Panc1 (cell line): Measurements from ENCODE around the gene SH3BGRL2. TPM values are rescaled to one million over a fixed set of nuclear protein-coding genes. Genes with fewer than 3 reads are reported as not detected.

Source experiments
- ATAC-seq: fragments of 200-7000 bp; cut with Tn5 transposase; 2 replicates; pipeline ENCODE4 v1.9.1; 2020; ENCODE audit warnings: mild to moderate bottlenecking, moderate library complexity
- BruUV-seq: library from RNA; stranded (reverse); fragments of 400-500 nt; replicated peaks from 2 replicates; lab custom pipeline; 2021; lab: Mats Ljungman, UMichigan
- CTCF ChIA-PET: fragments of 300-600 bp; sonication (Branson Sonifier 250); formaldehyde crosslinking; loops from one replicate; lab custom pipeline; 2022; ENCODE audit warnings: antibody characterized with exemption; lab: Charles Lee
- POLR2A ChIA-PET: fragments of 300-600 bp; sonication (Branson Sonifier 250); formaldehyde crosslinking; loops from one replicate; lab custom pipeline; 2022; ENCODE audit warnings: antibody characterized with exemption; lab: Charles Lee
- DNase-seq: peaks from one replicate; pipeline ENCODE4 v3.0.0-alpha.2; 2010; ENCODE audit warnings: low read depth, low spot score
- H3K27ac ChIP-seq: 2 replicates; pipeline ENCODE4 v1.5.1; 2011; ENCODE audit warnings: mild to moderate bottlenecking, low read length, inconsistent platforms
- H3K27me3 ChIP-seq: fragments of 200-500 bp; sonication (Bioruptor generic); 2 replicates; pipeline ENCODE4 v1.6.0; 2014; ENCODE audit warnings: low read length, inconsistent platforms; ENCODE audit not compliant: control insufficient read depth, insufficient read depth
- H3K36me3 ChIP-seq: fragments of 200-500 bp; sonication (Bioruptor generic); 2 replicates; pipeline ENCODE4 v1.5.1; 2014; ENCODE audit warnings: inconsistent platforms, mild to moderate bottlenecking, low read length, moderate library complexity; ENCODE audit not compliant: control insufficient read depth, insufficient read depth
- H3K4me1 ChIP-seq: 2 replicates; pipeline ENCODE4 v1.5.1; 2011; ENCODE audit warnings: inconsistent platforms, mild to moderate bottlenecking, low read length, moderate library complexity; ENCODE audit not compliant: control insufficient read depth, insufficient read depth
- H3K4me3 ChIP-seq, 2 experiments: 2 replicates each; pipeline ENCODE4 v1.5.1; 2011 to 2012; ENCODE audit warnings: low read depth in 2 of 2, low read length in 2 of 2, mild to moderate bottlenecking in 2 of 2, inconsistent platforms in 1 of 2, moderate library complexity in 1 of 2
- H3K9me3 ChIP-seq: fragments of 200-500 bp; sonication (Bioruptor generic); 2 replicates; pipeline ENCODE4 v1.5.1; 2014; ENCODE audit warnings: low read depth, mild to moderate bottlenecking, inconsistent platforms, low read length, moderate library complexity; ENCODE audit not compliant: control insufficient read depth, insufficient read depth
- CTCF ChIP-seq: fragments of 450-650 bp; IDR thresholded peaks from 2 replicates; pipeline ENCODE4 v1.5.1; 2017; ENCODE audit warnings: mild to moderate bottlenecking
- POLR2AphosphoS5 ChIP-seq: IDR thresholded peaks from 2 replicates; pipeline ENCODE4 v1.6.1; 2012; ENCODE audit warnings: mild to moderate bottlenecking, low read depth, low read length, moderate library complexity
- REST ChIP-seq, 2 experiments: IDR thresholded peaks; 2 replicates each; pipeline ENCODE4 v1.6.1; 2011 to 2012; ENCODE audit warnings: low read depth in 2 of 2, control low read depth in 1 of 2, low read length in 1 of 2, mild to moderate bottlenecking in 1 of 2, moderate library complexity in 1 of 2; ENCODE audit not compliant: insufficient read depth in 1 of 2
- SIN3A ChIP-seq: IDR thresholded peaks from 2 replicates; pipeline ENCODE4 v1.6.1; 2012; ENCODE audit warnings: low read depth, mild to moderate bottlenecking, low read length, moderate library complexity, borderline replicate concordance; ENCODE audit not compliant: insufficient read depth
- TCF7L2 ChIP-seq: IDR thresholded peaks from 2 replicates; pipeline ENCODE4 v1.6.1; 2011; ENCODE audit warnings: mild to moderate bottlenecking, low read depth, low read length, inconsistent platforms
- in situ Hi-C: cut with HindIII; loops from 2 replicates; pipeline ENCODE4 v1.10.0; 2016; ENCODE audit warnings: low sequenced_read_pairs, low pct_unique_long_range_greater_than_20kb
- intact Hi-C: fragments of 100-400 bp; cut with micrococcal nuclease; formaldehyde crosslinking; loops from one replicate; pipeline ENCODE4 v1.10.0; 2022; ENCODE audit not compliant: unreplicated experiment
- total RNA-seq: library from RNA; stranded (reverse); gene quantifications from one replicate; pipeline ENCODE4 v1.2.1, GENCODE V29; 2021; ENCODE audit not compliant: unreplicated experiment

SH3BGRL2 gene
- total RNA-seq, 1 experiment from 2014 or later, result 8.5 TPM

GRCh38 chr6:79712144-79712543 is 81.0 kb downstream of the SH3BGRL2 start:
- H3K4me1 ChIP-seq, result no peaks in the 10 kb centered on the region
- ChIA-PET POLR2A (no interaction called here), CTCF (no interaction called here)
- no peaks in the 10 kb centered on the region for H3K36me3 ChIP-seq
- H3K9me3 ChIP-seq, result no peaks in the 10 kb centered on the region
- in situ Hi-C loops (no loop called here), intact Hi-C loops (loop anchor here (5.0 kb wide), 1 partner anchor 140 kb away; no protein-coding TSS in a partner anchor)
- H3K27ac ChIP-seq, result peak overlapping the region; percentile 0; the same call in 1 of the 2 replicates
- H3K4me3 ChIP-seq, result no peak overlapping the region
- TF ChIP-seq TCF7L2 (no peak), REST (IDR thresholded peaks at IDR 0.05; ENCODE audit: insufficient read depth in 1 of 2, low read depth in 2 of 2, low read length in 1 of 2) (no peak), POLR2AphosphoS5 (no peak), CTCF (no peak), SIN3A (no peak)
- no peaks in the 10 kb centered on the region for H3K27me3 ChIP-seq
- no TSS peak for BruUV-seq
- ATAC-seq, result no peak
- DNase-seq, result no peak

- TF ChIP-seq POLR2AphosphoS5, result no peak
- TF ChIP-seq REST (IDR thresholded peaks at IDR 0.05; ENCODE audit: insufficient read depth in 1 of 2, low read depth in 2 of 2, low read length in 1 of 2), result no peak
- TF ChIP-seq SIN3A, result no peak
- TF ChIP-seq CTCF, result no peak
- TF ChIP-seq TCF7L2, result no peak
- no TSS peak for BruUV-seq
- in situ Hi-C loops, result no loop called here
- Histone ChIP-seq H3K9me3 (no peaks in the 10 kb centered on the region), H3K36me3 (no peaks in the 10 kb centered on the region), H3K4me3 (no peak overlapping the region), H3K27me3 (no peaks in the 10 kb centered on the region), H3K4me1 (no peaks in the 10 kb centered on the region), H3K27ac (no peak overlapping the region; the same call in 1 of the 2 replicates)
- ATAC-seq (no peak), DNase-seq (no peak)
- POLR2A ChIA-PET, result interaction anchor here (0.6 kb wide), 1 partner anchor 58 kb away, joined by 3 read pairs; no protein-coding TSS in a partner anchor
- intact Hi-C loops, result loop anchor here (5.0 kb wide), 1 partner anchor 140 kb away; no protein-coding TSS in a partner anchor
- CTCF ChIA-PET, result no interaction called here
Measured at GRCh38 chr6:79712616-79713135, 81.5 kb downstream of the SH3BGRL2 start.
